ENCODE measurements around the gene POC1A.

The POC1A gene

DNA sequence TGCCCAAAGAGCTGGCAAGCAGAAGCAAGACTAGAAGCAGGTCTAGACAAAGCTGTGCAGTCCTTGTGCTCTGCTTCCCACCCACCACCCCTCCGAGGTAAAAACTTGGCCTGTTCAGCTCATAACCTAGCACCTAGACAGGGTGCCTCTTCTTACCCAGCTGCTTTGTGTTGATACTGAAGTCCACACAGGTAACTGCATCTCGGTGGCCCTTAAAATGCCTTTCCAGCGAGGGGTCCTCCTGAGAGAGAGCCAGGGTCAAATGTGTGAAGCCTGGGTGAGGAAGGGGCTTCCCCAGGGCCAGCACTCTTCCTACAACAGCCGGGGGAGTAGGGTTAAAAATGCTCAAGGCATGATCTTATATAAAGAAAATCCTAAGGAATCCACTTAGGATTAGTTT lies 3.4 kb downstream of the POC1A start:
- DNase-seq (ENCODE audit: low read depth), result no peak

DNA sequence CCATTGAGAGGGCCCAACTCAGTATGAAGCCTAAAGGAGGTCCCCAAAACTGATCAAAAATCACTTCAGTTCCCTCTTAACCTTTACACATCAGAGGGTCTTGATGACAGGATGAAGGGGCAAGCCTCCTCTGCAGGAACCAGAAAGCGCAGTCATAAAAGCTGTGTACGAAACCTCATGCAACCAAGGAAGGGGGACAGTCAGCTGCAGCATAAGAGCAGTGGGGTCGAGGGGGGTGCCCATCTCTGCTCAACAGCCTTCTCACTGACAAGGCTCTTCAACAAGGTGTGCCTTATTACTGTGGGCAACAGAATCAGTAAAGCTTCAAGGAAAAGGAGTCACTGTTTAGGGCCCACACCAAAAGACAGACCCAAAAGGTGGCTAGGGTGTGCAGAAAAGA lies 3.9 kb downstream of the POC1A start:
- no peak for DNase-seq (ENCODE audit: low read depth)

DNA sequence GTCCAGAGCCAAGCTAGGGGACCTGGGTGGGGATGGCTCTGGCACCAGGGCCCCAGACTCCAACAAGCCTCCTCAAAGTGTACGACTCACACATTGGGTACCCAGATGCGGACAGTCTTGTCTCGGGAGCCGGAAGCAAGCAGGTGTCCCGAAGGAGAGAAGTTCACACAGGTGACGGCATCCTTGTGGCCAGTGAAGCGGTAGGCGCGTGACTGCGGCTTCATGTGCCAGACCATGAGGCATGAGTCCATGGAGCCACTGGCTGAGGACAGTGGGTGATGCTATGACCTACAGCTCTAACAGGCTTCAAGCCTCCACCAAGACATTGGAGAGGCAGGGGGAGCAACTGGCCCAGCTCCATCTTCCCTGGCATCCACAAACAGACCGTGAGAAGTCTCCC lies 4.5 kb downstream of the POC1A start:
- DNase-seq (ENCODE audit: low read depth), result no peak

DNA sequence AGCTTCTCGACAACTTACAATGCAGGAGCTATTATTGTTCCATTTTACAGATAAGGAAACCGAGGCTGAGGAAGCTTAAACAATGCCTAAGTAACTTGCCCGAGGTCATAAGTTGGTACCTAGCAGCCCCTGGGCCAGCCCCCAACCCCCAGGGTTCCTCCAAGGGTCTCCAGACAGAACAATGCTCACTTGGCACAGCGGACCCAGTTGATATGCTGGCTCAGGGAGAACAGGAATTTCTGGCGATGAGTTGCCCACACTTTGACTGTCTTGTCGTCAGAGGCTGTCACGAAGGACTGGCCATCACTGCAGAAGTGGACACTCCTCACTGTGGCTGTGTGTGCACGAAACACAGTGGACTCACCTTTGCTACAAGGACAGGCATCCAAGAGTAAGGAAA lies 5.2 kb downstream of the POC1A start:
- DNase-seq (ENCODE audit: low read depth), result no peak

DNA sequence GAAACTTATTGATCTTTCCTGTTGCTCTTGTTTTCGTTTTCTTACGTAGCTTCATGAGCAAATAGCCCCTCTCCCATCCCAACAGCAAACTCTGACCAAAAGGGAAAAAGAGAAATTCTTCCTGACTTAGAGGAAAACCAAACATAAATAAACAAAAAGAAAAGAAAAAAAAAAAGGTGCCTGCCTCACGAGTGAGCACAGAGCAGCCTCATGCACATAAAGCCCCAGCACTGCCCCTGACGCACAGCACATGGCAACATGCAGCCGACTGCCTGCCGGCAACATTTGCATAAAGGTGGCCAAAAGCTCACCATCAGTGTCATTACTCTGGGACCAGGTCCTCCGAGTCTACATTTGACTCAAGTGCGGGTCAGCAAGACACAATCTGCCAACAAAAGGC lies 6.4 kb downstream of the POC1A start:
- no peak for DNase-seq (ENCODE audit: low read depth)

DNA sequence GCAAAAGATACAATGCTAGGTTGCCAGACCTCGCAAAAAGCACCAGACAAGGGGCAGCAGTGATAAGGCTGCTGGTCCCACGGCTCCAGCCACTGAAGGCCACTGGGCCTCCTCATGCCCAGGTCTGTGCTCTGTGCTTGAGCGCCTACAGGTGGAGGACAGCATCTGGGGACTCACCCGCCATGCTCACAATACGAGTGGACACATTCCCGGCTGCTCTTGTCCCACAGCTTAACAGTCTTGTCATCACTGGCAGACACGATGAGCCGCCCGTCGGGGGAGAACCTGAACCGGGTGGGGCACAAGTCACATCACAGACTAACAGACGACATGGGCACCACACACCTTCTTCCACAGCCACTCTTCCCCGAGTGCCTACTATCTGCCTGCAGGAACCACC lies 7.4 kb downstream of the POC1A start:
- no peak for DNase-seq (ENCODE audit: low read depth)

DNA sequence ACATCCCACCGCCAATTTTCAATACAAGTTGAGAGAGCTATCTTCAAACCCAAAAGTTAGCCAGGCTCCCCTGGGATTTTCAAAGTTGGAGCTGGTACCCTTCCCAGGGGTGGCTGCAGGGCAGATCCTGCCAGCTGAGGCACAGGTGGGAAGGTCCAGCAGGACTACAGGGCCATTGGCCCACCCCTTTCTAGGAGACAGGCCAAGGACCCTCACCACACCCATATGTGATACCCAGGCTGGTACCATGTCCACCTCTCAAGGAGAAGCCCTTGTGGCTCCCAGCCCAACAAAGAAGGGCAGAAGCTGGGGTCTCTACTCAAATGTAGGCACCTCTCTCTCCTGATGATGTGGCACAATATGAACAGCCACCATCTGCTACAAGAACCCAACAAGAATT lies 8.0 kb downstream of the POC1A start:
- DNase-seq (ENCODE audit: low read depth), result no peak

DNA sequence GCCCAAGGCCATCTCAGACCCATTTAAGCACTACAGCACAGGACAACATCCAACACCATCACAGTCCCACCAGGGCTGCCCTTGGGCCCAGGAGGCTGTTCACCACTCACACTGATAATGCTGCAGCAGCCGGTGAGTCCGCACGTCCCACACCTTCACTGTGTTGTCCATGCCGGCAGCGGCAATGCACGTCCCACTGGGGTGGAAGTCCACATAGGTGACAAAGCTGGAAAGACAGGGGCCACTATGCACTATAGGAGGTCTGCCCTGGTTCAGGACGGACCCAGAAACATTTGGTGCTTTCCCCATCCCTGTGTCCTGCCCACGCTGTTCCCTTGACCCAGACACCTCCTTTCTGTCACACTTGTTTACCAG lies 8.5 kb downstream of the POC1A start:
- DNase-seq (ENCODE audit: low read depth), result no peak

DNA sequence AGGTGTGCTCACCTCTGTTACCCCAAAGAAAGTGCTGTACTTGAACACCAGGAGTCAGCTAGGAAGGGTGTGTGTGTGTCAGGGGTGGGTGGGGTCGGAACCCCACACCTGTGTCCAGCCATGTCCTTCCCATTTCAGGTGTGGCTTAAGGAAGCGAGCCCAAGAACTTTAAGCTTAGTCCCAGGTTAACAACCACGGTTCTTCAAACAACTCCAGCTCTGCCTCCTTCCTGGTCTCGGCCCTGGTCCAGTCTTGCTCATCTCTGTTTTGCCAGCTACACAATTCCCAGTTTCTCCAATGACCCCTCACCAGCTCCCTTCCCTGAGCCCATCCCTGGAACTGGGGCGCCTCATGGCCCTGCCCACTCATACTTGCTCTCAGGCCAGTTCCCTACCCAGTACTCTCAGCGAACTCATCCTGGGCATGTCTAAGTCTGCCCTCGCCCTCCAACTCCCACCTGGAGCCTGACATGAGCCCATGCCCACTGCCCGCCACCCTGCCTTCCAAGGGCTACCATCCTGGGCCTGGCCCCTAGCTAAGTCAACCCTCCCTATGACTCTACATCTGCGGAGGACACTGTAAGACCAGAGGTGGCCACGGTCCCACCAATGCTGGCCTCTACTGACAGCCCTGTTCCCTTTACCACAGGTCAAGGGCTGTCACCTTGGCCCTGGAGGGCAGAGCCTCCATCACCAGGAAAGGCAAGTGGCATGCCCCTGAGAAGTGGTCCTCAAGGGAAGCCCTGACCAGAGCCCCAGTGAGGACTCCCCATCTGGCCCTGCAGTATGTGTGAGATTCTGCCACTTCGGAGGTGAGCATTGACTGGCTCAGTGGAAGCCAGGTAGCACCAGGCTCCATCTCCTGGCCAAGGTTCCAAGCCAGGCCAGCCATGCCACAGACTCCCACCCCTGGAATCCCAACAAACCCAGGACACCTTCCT lies 9.2 kb downstream of the POC1A start:
- DNase-seq (ENCODE audit: low read depth), result no peak

DNA sequence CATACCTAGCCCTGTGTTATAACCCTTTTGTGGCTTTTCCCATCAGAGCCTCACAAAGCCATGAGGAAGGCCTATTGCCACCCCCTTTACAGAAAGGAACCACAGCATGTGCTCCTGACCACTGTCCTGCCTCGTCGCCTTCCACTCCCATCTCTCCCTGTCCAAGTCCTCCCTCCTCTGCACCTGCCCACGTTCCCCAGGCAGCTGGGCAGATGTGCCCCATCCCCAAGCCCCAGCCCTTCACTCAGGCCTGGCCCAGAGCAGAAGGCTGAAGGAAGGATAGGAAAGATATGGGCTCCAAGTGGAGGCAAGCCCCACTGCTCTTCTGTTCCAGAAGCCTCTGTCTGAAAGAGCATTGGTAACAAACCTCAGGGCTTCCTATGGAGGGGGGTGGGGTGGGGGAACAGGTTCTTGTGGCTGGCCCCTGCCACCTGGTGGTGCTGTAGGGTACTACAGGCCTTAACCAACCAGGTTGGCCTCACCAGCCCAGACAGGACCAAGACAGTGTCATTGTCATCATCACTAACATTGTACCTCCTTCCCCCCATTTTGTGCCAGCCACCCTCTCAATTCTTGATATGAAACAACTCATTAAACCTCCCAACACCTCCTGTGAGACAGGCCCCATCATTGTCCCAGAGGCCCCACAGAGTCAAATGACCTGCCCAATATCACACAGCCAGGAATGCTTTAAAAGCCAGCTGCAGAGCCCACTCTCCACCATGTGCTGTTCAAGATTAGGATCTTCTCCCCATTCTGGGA lies 10.0 kb downstream of the POC1A start:
- no peak for DNase-seq (ENCODE audit: low read depth)

DNA sequence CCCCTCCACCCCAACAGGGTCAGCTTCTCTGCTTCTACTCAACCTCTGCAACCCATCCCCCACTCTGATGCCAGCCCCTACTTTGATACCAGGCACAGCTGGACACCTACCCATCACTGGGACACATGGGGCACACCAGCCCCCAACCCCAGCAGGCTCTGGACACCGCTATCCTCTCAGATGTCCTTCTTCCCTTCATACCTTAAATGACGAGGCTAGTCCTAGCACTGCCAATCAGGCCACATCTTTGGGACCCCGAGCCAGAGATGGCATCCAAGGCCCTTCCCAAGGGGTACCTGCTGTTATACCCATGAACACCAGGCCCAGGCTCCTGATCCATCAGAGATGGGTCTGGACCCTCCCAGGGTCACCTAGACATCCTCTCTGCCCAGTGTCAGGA lies 10.6 kb downstream of the POC1A start:
- DNase-seq (ENCODE audit: low read depth), result no peak

DNA sequence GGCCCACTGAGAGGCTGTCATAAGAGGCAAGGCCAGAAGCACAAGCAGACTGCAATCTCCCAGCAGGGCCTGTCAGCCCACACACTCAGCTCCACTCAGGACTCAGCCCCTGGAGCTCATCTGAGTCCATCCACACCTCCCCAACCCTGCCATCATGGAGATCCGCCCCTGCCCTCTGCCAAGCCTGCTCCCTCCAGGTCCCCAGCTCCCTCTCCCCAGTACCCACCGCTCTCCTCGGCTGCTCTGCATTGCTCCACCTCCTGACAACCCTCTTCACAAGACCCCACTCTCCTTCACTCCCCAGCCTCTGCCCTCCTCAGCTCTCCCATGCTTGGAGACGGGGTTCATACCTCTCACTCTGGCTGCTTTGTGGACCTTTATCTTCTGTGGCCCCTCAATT lies 11.1 kb downstream of the POC1A start:
- DNase-seq (ENCODE audit: low read depth), result no peak

DNA sequence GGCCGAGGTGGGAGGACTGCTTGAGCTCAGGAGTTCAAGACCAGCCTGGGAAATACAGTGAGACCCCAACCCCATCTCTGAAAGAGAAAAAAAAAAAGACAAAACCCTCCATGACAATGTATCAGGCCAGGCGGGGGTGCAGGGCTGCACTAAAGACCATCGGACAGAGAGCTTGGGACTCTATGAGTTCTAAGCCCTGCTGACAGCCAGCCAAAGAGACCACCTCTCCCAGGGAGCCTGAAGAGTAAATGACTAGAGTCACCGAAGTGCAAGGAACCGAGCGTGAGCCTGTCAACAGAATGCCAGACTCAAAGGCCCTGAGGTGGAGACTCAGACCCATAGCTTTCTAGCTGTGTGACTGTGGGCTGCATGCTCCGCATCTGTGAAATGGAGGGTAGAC lies 12.5 kb downstream of the POC1A start:
- DNase-seq (ENCODE audit: low read depth), result no peak

DNA sequence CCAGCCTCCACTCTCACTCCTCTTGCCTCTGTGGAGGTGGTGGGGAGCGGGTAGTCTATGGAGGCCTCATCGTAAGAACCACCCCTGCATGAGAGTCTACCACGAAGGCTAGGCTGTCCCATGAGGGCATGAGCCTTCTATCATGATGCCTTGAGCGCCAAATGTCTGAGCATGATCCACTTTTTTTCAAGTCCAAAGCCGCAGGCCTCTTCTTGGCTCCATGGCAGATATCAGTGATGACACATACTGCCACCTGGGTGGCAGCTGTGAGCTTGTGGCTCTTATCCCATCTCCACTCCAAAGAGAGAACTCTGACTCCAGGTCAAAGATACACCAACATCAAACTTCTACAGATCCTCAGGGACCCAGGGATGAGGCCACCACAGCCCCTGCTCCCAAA lies 13.5 kb downstream of the POC1A start:
- DNase-seq (ENCODE audit: low read depth), result no peak

DNA sequence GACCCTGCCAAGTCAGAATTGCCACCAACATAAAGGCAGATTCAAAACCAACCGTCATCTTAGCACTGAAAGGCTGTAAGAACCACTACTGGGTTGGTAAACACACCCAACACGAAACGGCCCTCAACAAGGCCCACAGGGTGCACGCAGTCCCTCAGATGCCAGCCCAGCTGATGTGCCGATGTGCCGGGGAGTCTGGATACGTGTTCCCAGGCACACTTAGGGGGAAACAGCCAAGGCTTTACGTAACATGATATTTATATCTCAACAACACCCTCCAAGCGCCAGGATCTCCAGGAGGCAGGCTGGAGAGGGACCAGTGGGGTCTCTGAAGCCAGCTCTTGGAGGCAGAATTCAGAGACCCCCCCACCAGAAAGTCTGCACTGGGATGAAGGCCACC lies 14.2 kb downstream of the POC1A start:
- no peak for DNase-seq (ENCODE audit: low read depth)

DNA sequence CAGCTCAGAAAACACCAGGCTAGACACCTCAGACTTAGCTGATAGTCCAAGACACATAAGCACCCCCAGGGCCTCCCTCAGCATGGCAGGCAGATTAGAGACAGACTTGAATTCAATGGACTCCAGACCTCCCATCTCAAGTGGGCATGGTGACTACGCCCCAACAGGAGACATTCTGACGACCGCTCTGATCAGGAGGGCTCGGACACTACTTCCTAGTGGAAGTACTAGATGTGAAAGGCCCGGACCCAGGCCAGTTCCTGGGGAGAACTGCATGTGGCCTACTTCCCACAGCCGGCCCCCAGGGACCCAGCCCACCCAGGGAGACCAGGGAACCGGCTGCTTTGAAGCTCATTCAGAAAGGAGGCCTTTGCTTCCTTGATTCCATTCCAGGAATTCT lies 16.9 kb downstream of the POC1A start:
- no peak for DNase-seq (ENCODE audit: low read depth)

DNA sequence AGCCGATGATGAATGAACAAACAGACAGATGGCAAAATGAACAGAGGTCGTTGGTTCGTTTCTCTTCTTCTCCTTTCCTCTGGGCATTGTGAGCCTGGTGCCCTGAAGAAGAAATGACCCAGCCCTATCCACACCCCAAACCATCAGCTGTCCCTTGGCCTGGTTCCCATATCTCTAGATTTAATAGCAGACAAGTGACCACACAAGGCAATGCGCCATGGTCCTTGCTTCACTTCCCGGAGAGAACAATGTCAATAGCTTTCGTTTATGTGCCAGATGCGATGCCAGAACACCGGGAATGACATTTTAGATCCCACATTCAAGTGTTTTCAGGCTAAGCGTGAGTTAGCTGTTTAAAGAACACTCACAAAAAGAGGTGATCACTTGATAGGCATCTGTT lies 17.7 kb downstream of the POC1A start:
- DNase-seq (ENCODE audit: low read depth), result no peak

DNA sequence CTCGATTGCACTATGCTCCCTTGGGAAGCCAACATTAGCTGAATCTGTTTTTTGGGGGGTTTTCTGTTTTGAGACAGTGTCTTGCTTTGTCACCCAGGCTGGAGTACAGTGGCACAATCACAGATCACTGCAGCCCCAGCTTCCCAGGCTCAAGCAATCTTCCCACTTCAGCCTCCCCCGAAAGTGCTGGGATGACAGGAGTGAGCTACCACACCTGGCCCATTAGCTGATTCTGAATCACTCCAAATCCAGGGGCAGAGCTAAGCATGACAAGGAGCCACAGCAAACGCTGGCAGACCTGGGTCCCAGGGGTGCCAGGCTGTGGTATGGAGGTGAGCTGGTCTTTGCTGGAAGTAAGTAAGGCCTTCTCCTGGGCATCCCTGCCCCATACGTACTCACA lies 18.9 kb downstream of the POC1A start:
- no peak for DNase-seq (ENCODE audit: low read depth)

DNA sequence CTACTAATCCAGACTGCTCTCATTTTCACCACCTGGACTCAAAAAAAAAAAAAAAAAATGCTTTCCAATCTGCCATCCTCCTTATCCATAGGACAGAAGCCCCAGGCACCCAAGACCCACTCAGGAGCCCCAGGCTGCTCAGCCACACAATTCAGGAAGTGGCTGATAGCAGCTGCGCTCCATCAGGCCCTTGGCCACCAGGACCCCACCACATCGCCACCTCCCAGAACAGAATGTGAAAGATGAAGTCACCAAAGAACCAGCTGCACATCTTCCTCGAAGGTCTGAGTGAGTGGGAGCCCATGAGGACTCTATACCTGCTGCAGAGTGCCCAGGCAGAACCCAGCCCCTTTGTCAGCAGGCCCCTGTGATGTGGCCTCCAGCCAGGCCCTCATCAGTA lies 19.5 kb downstream of the POC1A start:
- DNase-seq (ENCODE audit: low read depth), result no peak

DNA sequence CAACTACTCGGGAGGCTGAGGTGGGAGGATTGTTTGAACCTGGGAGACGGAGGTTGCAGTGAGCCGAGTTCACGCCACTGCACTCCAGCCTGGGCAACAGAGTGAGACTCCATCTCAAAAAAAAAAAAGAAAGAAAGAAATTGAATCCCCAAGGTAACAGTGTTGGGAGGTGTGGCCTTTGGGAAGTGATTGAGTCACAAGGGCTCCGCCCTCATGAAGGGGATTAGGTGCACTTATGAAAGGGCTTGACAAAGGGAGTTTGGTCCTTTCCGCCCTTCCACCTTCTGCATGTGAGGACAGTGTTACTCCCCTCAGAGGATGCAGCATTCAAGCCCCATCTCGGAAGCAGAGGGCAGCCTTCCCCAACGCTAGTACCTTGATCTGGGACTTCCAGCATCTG lies 21.3 kb downstream of the POC1A start:
- DNase-seq (ENCODE audit: low read depth), result no peak

DNA sequence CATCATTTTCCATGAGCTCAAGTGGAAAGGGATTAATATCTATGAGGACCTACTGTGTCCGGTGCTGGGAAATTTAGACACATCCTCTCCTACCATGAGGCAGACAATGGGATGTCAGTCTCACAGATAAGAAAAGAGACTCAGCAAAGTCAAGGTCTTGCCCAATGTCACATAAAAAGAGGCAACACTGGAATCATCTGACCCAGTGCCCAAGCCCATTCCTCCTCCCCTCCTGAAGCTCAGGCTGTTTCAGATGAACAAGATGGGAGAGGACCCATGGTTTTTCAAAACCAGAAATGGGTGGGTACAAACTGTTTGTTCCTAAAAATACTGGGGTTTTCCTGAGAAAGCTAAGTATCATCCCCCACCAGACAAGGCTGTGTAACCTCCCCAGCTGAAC lies 22.2 kb downstream of the POC1A start:
- DNase-seq (ENCODE audit: low read depth), result no peak

DNA sequence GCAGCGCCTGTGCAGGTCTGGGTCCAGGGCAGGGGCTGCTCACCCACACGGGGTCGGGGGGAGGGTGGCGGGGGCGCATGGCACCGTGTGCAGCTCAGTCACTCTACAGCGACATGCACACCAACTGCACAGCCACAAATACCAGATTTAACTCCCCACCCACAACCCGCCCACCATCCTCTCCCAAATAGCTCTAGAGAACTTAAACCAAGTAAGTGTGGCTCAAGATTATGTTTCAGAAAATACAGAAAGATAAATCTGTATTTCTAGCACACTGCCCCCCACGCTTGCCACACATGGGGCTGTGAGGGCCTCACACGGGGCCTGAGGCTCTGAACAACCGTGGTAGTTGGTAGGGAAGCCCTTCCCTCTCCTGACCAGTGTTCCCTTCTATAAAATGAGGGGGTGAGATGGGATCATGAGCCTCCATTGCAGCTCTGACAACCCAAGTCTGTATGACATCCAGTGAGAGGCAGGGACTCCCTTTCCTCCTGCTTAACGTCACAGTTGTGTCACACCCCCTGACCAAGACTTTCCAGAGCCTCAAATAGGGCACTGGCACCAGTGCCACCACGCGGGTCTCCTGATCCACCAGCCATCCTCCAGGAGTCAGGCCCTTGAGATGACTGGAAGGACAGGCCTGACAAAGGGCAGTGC lies 23.1 kb downstream of the POC1A start:
- DNase-seq (ENCODE audit: low read depth), result no peak

DNA sequence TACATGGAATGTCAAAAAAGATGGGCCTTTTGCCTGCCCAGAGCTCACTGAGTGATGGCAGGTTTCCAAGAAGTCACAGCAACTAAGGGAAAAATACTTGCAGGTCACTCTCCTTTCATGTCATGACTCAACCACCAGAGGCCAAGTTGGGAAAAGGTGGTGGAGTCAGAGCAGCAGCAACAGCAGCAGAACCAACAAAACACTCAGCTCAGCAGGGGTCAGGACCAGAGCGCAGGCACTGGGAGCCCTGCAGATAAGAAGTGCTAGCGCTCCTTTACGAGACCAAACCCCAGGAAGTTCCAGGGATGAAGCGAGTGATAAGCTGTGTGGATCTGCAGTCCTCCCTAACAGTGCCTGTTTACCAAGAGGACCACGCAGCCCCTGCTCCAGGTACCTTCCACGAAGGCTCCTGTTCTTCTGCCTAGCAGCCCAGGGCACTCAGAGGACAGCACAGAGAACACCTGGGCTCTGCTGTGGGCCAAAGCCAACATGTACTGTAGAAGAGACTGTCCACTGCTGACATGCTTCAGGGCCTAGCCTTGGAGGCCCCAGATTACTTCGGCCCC lies 26.0 kb downstream of the POC1A start:
- no peak for DNase-seq (ENCODE audit: low read depth)
